ENCODE results near the gene OR12D1. TPM values are rescaled to one million over a fixed set of nuclear protein-coding genes. Genes with fewer than 3 reads are reported as not detected.

OR12D1 gene
- total RNA-seq, 2 experiments from 2014 or later: not detected

DNA sequence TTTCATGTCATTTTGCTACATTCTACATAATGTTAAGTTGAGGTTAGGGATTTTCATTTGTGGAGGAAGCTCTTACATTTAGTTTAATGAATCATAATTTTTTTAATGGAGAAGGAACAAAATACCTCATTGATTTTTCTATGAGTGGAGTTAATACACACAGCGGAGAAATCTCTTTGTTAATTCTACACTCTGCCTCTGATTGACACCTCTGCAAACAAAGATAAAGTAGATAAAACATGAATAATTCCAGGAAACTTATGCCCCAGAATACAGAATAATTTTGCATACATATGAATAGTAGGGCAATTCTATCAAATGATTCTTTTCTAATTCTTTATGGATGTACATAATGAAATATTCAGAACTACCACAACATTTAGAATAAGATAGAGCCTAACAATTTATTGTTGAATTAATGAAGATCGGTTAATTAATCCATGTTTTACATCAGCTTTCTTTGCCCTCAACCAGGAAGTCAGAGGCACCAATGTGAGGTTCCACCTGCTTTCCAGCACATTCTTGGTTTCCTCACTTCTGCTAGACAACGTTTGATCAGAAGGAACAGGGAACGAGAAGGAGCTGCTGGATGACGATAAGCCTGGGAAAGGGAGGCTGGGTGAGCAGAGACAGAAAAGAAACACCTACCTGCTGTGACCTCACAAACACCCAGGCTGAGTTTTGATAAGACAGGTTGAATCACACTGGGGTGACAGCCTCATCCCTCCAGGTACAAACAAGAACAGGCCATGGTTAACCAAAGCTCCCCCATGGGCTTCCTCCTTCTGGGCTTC, 46.5 kb downstream of the OR12D1 start:
- no peak overlapping the region for H3K4me3 ChIP-seq (ENCODE audit: low read length)
- Mint-ChIP-seq H3K4me1 (ENCODE audit: low read depth) (no peaks in the 10 kb centered on the region), H3K36me3 (ENCODE audit: low read depth) (no peaks in the 10 kb centered on the region), H3K9me3 (no peaks in the 10 kb centered on the region), H3K27ac (no peak overlapping the region), H3K4me3 (no peak overlapping the region), H3K27me3 (peaks cover 32% of the 10 kb centered on the region)
- no peak overlapping the region for H3K27ac ChIP-seq (ENCODE audit: low read depth in 1 of 2, low read length in 2 of 2)
- TF ChIP-seq, protein P1, sequence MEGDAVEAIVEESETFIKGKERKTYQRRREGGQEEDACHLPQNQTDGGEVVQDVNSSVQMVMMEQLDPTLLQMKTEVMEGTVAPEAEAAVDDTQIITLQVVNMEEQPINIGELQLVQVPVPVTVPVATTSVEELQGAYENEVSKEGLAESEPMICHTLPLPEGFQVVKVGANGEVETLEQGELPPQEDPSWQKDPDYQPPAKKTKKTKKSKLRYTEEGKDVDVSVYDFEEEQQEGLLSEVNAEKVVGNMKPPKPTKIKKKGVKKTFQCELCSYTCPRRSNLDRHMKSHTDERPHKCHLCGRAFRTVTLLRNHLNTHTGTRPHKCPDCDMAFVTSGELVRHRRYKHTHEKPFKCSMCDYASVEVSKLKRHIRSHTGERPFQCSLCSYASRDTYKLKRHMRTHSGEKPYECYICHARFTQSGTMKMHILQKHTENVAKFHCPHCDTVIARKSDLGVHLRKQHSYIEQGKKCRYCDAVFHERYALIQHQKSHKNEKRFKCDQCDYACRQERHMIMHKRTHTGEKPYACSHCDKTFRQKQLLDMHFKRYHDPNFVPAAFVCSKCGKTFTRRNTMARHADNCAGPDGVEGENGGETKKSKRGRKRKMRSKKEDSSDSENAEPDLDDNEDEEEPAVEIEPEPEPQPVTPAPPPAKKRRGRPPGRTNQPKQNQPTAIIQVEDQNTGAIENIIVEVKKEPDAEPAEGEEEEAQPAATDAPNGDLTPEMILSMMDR (IDR thresholded peaks at IDR 0.05): no peak
- intact Hi-C loops (cut with DNase I, micrococcal nuclease): no loop called here
- H3K9me3 ChIP-seq (ENCODE audit: control insufficient read depth in 1 of 2, insufficient read depth in 1 of 2, low read length in 2 of 2): no peaks in the 10 kb centered on the region
- ChIA-PET POLR2A (no interaction called here), CTCF (no interaction called here)
- no peak for DNase-seq
- H3K36me3 ChIP-seq (ENCODE audit: insufficient read depth, low read length): no peaks in the 10 kb centered on the region
- no peaks in the 10 kb centered on the region for H3K4me1 ChIP-seq (ENCODE audit: insufficient read depth, low read length)
- peaks cover 0 to 6% of the 10 kb centered on the region in 2 experiments for H3K27me3 ChIP-seq (ENCODE audit: control insufficient read depth in 1 of 2, insufficient read depth in 2 of 2, low read length in 2 of 2)
- no peak for ATAC-seq (ENCODE audit: poor library complexity)

- Histone ChIP-seq H3K27me3 (ENCODE audit: control insufficient read depth in 1 of 2, insufficient read depth in 2 of 2, low read length in 2 of 2) (peaks cover 0 to 6% of the 10 kb centered on the region in 2 experiments), H3K27ac (ENCODE audit: low read depth in 1 of 2, low read length in 2 of 2) (no peak overlapping the region), H3K4me3 (ENCODE audit: low read length) (no peak overlapping the region), H3K36me3 (ENCODE audit: insufficient read depth, low read length) (no peaks in the 10 kb centered on the region), H3K4me1 (ENCODE audit: insufficient read depth, low read length) (no peaks in the 10 kb centered on the region), H3K9me3 (ENCODE audit: control insufficient read depth in 1 of 2, insufficient read depth in 1 of 2, low read length in 2 of 2) (no peaks in the 10 kb centered on the region)
- no peaks in the 10 kb centered on the region for H3K9me3 Mint-ChIP-seq
- H3K27me3 Mint-ChIP-seq: peaks cover 40% of the 10 kb centered on the region
- no peaks in the 10 kb centered on the region for H3K36me3 Mint-ChIP-seq (ENCODE audit: low read depth)
- H3K4me1 Mint-ChIP-seq (ENCODE audit: low read depth): no peaks in the 10 kb centered on the region
- no peak overlapping the region for H3K4me3 Mint-ChIP-seq
- ChIA-PET CTCF (no interaction called here), POLR2A (no interaction called here)
- TF ChIP-seq, protein P1 (IDR thresholded peaks at IDR 0.05): no peak
- intact Hi-C loops (cut with DNase I, micrococcal nuclease): no loop called here
- no peak overlapping the region for H3K27ac Mint-ChIP-seq
- ATAC-seq (ENCODE audit: poor library complexity) (no peak), DNase-seq (no peak)
Observed at GRCh38 chr6:29462022-29462421, 47.3 kb downstream of the OR12D1 start.

- POLR2A ChIA-PET: no interaction called here
- TF ChIP-seq, protein P1 (IDR thresholded peaks at IDR 0.05): no peak
- Histone ChIP-seq H3K27ac (ENCODE audit: low read depth in 1 of 2, low read length in 2 of 2) (no peak overlapping the region), H3K4me3 (ENCODE audit: low read length) (no peak overlapping the region), H3K36me3 (ENCODE audit: insufficient read depth, low read length) (no peaks in the 10 kb centered on the region), H3K9me3 (ENCODE audit: control insufficient read depth in 1 of 2, insufficient read depth in 1 of 2, low read length in 2 of 2) (no peaks in the 10 kb centered on the region), H3K27me3 (ENCODE audit: control insufficient read depth in 1 of 2, insufficient read depth in 2 of 2, low read length in 2 of 2) (peaks cover 0 to 9% of the 10 kb centered on the region in 2 experiments), H3K4me1 (ENCODE audit: insufficient read depth, low read length) (no peaks in the 10 kb centered on the region)
- CTCF ChIA-PET: no interaction called here
- H3K27me3 Mint-ChIP-seq: peaks cover 49% of the 10 kb centered on the region
- no peak overlapping the region for H3K4me3 Mint-ChIP-seq
- no peak overlapping the region for H3K27ac Mint-ChIP-seq
- H3K36me3 Mint-ChIP-seq (ENCODE audit: low read depth): no peaks in the 10 kb centered on the region
- DNase-seq (no peak), ATAC-seq (ENCODE audit: poor library complexity) (no peak)
- H3K9me3 Mint-ChIP-seq: no peaks in the 10 kb centered on the region
- intact Hi-C loops (cut with DNase I, micrococcal nuclease): no loop called here
- H3K4me1 Mint-ChIP-seq (ENCODE audit: low read depth): no peaks in the 10 kb centered on the region
Observed at GRCh38 chr6:29465279-29465678, 50.6 kb downstream of the OR12D1 start.

Data from CD4-positive, alpha-beta T cell (primary cell).